Gastroesophageal sphincter (tissue), 3 donors: ENCODE data around the gene ST13.

ENCODE experiments used
- CTCF ChIP-seq, 4 experiments: fragments of 200-600 bp in 2 of 4; fragments of 450-650 bp in 2 of 4; sonication (generic) in 1 of 4; IDR thresholded peaks; one replicate each; pipeline ENCODE4 v1.5.1; 2017 to 2019; ENCODE audit warnings: antibody characterized with exemption in 4 of 4, mild to moderate bottlenecking in 2 of 4, moderate library complexity in 2 of 4
- EP300 ChIP-seq: sonication (generic); formaldehyde crosslinking; IDR thresholded peaks from one replicate; pipeline ENCODE4 v1.6.1; 2017; ENCODE audit warnings: antibody characterized with exemption, mild to moderate bottlenecking
- POLR2A ChIP-seq, 2 donors: fragments of 450-650 bp; IDR thresholded peaks; one replicate each; pipeline ENCODE4 v1.6.1; 2017; ENCODE audit warnings: antibody characterized with exemption in 2 of 2, mild to moderate bottlenecking in 2 of 2, moderate library complexity in 1 of 2
- POLR2AphosphoS5 ChIP-seq: sonication (generic); formaldehyde crosslinking; IDR thresholded peaks from one replicate; pipeline ENCODE4 v1.6.1; 2017; ENCODE audit warnings: antibody characterized with exemption

DNA sequence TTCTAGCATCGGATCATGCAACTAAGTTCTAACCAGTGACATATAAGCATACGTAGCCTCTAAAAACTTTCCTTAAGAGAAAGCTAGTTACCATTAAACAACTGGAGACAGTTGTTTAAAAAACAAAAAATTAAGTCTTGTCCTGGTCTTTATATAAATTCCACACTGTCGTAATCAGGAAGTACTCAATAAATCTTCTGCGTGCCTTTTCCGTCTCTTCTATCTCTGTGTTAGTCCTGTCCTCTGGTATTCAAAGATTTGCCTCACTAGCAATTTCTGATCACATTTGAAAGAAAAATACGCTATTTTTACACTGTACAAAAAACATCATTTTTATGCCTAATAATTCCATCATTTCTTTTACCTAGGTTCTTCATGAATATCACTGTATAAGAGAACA is 27.3 kb downstream of the ST13 start:
- TF ChIP-seq CTCF (IDR thresholded peaks at IDR 0.05) = no peak
- no peak for TF ChIP-seq EP300
- no peak for TF ChIP-seq POLR2A (IDR thresholded peaks at IDR 0.05)
- no peak for TF ChIP-seq POLR2AphosphoS5
